GM23338 (cell line): ENCODE data around the gene ARL6IP1.

Experiments
- CREB1 ChIP-seq: fragments of 250-450 bp; sonication (Bioruptor Pico); IDR thresholded peaks from 2 replicates; pipeline ENCODE4 v1.5.0; 2020; ENCODE audit warnings: low read depth, mild to moderate bottlenecking, moderate library complexity
- CTCF ChIP-seq, 2 experiments: fragments of 200-600 bp in 1 of 2; sonication (generic) in 1 of 2; conservative IDR thresholded peaks; 2 replicates each; pipeline versions ENCODE4 v1.5.1 to v1.6.1; 2016 to 2017; ENCODE audit warnings: antibody characterized with exemption in 2 of 2, low read depth in 2 of 2, mild to moderate bottlenecking in 2 of 2, moderate library complexity in 1 of 2
- EZH2 ChIP-seq: fragments of 200-600 bp; sonication (generic); IDR thresholded peaks from one replicate; pipeline ENCODE4 v1.8.0; 2017; ENCODE audit warnings: antibody characterized with exemption, mild to moderate bottlenecking, low read depth; ENCODE audit not compliant: unreplicated experiment
- EZH2phosphoT487 ChIP-seq: fragments of 200-600 bp; sonication (generic); IDR thresholded peaks from one replicate; pipeline ENCODE4 v1.8.1; 2018; ENCODE audit warnings: antibody characterized with exemption; ENCODE audit not compliant: unreplicated experiment
- POLR2AphosphoS5 ChIP-seq: IDR thresholded peaks from 2 replicates; pipeline ENCODE4 v1.6.1; 2016; ENCODE audit warnings: antibody characterized with exemption, low read depth
- REST ChIP-seq: IDR thresholded peaks from one replicate; pipeline ENCODE4 v1.6.1; 2018; ENCODE audit warnings: antibody characterized with exemption; ENCODE audit not compliant: unreplicated experiment
- STAT1 ChIP-seq: IDR thresholded peaks from one replicate; pipeline ENCODE4 v1.6.1; 2016; ENCODE audit warnings: antibody characterized with exemption; ENCODE audit not compliant: unreplicated experiment
- ZNF462 ChIP-seq: fragments of 250-450 bp; sonication (Bioruptor Pico); IDR thresholded peaks from 2 replicates; pipeline ENCODE4 v1.5.0; 2020; ENCODE audit warnings: mild to moderate bottlenecking, moderate library complexity

- no peak for TF ChIP-seq CTCF (conservative IDR thresholded peaks at IDR 0.05; ENCODE audit: low read depth in 2 of 2)
- no peak for TF ChIP-seq EZH2
- no peak for TF ChIP-seq ZNF462 (CRISPR knock-in tag)
- no peak for TF ChIP-seq POLR2AphosphoS5
- no peak for TF ChIP-seq REST
- no peak for TF ChIP-seq STAT1
- no peak for TF ChIP-seq EZH2phosphoT487
- no peak for TF ChIP-seq CREB1
These were observed 12.4 kb downstream of the ARL6IP1 start for GRCh38 chr16:18788828-18789514.
